ENCODE measurements around the gene RSPO4.

DNA sequence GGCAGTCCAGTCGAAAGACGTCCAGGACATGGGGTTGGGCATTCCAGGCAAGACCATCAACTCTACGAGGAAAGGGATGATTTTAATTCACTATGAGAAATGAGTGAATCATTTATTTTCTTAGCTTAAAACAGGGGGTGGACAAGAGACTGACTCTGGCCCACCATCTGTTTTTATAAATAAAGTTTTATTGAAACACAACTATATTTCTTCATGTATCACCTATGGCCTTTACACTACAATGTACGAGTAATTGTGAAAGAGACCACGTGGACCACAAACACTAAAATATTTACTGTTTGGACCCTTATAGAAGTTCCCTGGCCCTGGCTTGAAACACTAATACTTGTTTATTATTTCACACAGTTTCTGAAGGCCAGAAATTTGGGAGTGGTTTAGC, 15.6 kb upstream of the RSPO4 start:
- TF ChIP-seq, protein P1, sequence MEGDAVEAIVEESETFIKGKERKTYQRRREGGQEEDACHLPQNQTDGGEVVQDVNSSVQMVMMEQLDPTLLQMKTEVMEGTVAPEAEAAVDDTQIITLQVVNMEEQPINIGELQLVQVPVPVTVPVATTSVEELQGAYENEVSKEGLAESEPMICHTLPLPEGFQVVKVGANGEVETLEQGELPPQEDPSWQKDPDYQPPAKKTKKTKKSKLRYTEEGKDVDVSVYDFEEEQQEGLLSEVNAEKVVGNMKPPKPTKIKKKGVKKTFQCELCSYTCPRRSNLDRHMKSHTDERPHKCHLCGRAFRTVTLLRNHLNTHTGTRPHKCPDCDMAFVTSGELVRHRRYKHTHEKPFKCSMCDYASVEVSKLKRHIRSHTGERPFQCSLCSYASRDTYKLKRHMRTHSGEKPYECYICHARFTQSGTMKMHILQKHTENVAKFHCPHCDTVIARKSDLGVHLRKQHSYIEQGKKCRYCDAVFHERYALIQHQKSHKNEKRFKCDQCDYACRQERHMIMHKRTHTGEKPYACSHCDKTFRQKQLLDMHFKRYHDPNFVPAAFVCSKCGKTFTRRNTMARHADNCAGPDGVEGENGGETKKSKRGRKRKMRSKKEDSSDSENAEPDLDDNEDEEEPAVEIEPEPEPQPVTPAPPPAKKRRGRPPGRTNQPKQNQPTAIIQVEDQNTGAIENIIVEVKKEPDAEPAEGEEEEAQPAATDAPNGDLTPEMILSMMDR (IDR thresholded peaks at IDR 0.05) = no peak
- TF ChIP-seq POLR2A (IDR thresholded peaks at IDR 0.05) = no peak

All from body of pancreas (tissue), 4 donors.